Skin epidermis (tissue), 12 donors: Measurements from ENCODE around the gene RTN4.

Source experiments
- H3K27ac ChIP-seq, 21 experiments: fragments of 200-600 bp; sonication (generic) in 11 of 21; one replicate each; pipeline ENCODE4 v1.5.0; 2020; ENCODE audit warnings: mild to moderate bottlenecking in 3 of 21, inconsistent platforms in 2 of 21, moderate library complexity in 2 of 21
- H3K4me3 ChIP-seq, 7 experiments: fragments of 200-600 bp; sonication (generic) in 2 of 7; one replicate each; pipeline ENCODE4 v1.5.0; 2020; ENCODE audit warnings: inconsistent platforms in 2 of 7, mild to moderate bottlenecking in 2 of 7, moderate library complexity in 1 of 7

Gene RTN4

DNA sequence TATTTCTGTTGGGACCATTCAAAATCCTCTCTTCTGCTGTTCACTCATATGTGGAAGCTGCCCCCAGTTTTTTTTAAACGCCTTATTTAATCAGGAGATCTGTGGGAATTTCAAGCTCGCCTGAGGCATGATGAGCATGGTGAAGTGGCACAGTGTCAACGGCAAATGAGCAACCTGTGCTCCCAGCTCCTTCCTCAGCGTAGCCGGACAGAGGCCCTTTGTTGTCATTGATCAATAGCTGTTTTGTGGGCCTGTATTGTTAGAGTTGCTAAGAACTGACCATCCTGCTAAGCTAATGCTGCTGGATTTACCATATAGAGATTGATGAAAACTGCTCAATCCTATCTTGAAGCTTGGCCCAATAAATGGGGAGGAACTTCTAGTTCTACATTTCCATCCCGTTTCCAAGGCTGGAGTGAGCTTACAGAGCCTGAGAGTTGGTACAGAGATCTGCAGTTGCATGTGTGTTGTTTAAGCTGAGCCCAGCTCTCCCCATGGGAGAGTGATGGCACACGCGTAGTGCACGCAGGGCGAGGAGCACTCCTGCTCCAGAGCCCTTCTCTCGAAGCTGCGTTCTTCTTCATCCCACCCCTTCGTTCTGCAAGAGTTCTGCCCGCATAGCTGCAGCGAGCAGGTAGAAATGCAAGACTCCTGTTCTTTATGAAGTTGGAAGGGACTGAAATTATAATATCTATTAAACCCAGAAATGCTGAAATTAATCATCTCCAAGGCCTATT is 108.8 kb downstream of the RTN4 start:
- no peak overlapping the region for H3K27ac ChIP-seq
- no peak overlapping the region for H3K4me3 ChIP-seq

DNA sequence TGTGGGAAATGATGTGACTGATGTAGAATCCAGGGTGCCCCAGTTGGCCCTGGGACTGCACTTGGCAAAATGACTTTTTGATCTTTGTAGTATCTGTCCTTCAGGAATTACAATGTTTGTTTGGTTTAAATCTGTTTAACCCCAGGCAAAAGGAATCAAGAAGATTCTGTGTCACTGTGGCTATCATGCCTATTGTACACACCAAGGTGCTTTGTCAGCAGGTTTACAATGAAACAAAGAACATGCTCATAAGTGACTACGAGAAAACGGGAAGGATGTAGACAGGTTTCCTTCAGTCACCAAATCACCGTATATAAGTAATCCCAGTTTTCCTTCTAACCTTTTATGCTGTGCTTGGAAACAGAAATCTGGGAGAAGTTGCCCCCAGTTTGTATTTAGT is 109.5 kb downstream of the RTN4 start:
- no peak overlapping the region for H3K4me3 ChIP-seq
- no peak overlapping the region for H3K27ac ChIP-seq

DNA sequence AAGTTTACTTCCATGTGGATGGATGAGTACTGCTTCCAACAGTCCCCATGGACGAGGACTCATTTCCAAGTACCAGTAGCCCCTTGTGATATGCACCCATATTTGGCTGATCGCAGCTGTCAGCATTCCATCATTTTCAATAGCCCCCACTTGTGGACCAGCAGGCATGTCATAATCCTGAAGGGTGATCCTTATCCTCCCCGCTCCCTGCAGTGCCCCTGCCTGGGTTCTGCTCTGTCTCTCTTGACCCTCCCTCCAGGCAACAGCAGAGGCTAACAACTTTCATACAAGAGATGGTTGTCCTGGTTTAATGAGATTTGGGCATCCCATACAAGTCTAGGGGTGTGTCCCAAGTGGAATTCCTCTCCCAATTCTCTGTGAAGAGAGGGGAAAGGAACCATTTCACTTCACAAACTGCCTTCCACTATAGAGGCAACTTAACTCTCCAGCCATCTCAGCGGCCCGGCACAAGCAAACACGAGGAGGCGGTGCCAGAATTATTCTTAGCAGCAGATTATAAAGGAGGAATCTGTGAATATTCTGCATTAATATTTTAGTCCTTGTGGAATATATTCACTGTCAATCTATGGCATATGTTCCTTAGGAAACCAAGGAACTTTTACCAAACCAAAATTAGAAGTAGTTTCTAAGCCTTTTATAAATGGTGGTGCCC is 110.7 kb downstream of the RTN4 start:
- Histone ChIP-seq H3K4me3 (no peak overlapping the region), H3K27ac (no peak overlapping the region)

DNA sequence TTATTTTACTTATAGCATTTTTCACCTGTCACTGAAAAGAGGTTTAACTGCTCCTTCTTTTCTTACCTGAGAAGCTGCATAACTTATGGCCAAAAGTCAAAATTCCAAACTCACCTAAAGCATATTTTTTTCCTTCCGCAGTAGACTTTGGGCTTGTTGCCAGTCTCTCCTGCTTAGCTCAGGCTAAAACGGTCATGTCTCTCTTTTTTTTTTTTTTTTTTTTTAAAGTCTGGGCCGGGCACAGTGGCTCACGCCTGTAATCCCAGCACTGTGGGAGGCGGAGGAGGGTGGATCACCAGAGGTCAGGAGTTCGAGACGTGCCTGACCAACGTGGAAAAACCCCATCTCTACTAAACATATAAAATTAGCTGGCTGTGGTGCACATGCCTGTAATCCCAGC is 113.5 kb downstream of the RTN4 start:
- Histone ChIP-seq H3K27ac (no peak overlapping the region), H3K4me3 (no peak overlapping the region)

DNA sequence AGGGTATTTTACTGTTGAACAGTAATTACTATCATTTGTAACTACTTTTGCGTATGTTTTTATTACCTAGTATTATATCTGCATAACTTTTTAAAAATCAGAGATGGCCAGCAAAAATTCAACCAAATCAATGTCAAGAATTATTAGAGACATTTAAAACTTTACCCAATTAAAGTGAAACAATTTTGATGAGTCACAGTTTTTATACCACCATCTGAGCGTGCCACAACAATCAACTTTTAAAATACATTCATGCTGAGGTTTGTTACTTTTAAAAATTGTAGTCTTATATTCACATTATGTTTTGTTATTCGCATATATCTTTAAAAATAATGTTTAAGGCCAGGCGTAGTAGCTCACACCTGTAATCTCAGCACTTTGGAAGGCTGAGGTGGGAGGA is 114.9 kb downstream of the RTN4 start:
- H3K4me3 ChIP-seq = no peak overlapping the region
- no peak overlapping the region for H3K27ac ChIP-seq

DNA sequence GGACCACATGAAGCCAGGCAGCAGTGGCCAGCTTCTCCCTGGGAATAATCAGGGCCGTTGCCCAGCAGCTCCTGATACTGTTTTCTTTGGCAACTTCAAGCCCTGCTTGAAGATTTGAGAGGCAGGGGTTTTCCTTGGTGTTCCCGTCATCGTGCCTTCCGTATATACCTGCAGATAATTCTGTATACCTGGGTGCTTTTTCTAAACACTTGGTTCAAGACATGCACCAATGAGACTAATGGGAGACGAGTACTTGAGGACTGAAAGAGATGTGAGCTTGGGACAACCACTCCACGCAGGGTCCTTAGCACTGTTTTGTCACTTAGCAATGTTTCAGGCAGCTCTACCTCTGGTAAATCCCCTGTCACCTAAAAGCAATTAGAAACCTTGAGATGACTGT is 118.8 kb downstream of the RTN4 start:
- Histone ChIP-seq H3K27ac (no peak overlapping the region), H3K4me3 (no peak overlapping the region)

DNA sequence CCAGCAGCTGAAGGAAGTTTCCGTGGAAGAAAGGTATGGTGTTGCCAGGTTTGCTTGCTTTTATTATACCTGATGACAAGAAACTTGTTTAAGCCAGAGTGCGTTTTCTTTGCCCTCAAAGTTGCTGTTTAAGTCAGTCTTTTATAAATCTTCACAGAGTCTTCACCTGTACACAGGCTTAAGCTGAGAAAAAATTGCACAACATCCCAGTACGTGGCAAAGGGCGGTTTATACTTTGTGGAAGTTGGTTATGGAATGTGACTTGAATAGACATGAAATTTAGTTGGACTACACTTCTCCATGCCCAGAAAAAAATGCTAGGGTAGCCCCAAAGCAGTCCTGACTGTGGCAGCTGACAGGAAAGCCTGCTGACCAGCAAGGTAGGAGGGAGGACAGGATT is 121.5 kb downstream of the RTN4 start:
- H3K27ac ChIP-seq = no peak overlapping the region
- H3K4me3 ChIP-seq = no peak overlapping the region

DNA sequence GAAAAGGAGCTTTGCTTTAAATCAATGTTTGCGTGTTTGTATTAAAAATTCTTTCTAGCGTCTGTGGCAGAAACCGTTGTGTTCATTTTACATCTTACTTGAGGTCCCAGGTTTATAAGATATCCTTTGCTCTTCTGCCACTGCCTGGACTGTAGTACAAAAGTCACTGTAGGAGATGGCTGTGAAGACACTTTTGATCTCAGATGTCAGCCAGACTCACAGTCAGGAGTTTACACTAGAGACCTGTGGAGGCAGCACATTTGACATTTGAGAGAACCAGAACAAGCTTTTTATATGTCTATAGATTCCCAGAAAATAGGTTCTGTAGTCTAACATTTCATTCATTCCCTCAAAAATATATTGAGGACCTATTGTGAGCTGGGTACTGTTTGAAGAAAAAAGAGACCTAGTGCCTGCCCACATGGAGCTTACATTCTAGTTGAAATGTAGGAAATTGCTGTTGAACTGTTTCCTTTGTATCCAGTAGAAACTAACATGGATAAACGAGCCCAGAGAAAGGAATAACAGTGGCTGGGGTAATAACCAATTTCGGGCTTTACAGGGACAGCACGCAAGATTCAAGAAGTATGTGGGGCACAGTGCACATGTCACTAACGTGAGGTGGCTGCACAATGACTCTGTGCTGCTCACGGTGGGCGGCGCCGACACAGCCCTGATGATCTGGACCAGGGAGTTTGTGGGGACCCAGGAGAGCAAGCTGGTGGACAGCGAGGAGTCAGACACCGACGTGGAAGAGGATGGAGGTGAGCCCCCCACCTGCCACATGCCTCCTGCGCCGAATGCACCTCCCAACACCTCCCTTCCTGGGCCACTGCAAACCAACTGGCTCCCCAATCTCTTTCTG is 122.3 kb downstream of the RTN4 start:
- Histone ChIP-seq H3K27ac (no peak overlapping the region), H3K4me3 (no peak overlapping the region)

DNA sequence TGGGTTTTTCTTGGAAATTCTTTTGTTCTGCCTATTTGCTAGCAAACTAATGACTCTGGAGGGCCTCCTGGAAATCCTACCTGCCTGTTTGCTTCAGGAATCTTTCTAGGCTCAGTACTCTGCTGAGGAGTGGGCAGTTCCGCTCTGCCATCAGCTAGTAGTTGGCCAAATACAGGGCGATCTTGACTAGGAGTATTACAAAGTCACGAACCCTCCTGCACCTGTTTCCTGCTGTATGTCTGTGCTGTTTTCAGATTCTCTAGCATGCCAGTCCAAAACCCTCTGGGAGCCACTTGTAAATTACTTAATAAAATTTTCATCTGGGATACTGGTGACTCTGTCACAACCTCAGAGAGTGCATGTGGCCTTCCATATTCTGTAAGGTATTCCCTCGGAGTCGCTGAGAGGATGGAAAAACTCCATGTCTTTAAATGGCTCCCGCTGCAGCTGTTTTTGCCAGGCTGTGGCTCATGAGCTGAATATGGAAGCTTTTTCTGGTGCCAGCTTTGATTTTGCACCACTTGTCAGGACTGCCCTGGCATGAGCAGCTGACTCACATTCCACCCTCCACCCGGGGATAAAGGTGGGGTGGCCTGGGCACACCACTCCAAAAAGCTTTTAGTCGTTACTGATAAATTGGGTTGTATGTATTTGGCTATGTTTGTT is 123.0 kb downstream of the RTN4 start:
- no peak overlapping the region for H3K4me3 ChIP-seq
- H3K27ac ChIP-seq = no peak overlapping the region

DNA sequence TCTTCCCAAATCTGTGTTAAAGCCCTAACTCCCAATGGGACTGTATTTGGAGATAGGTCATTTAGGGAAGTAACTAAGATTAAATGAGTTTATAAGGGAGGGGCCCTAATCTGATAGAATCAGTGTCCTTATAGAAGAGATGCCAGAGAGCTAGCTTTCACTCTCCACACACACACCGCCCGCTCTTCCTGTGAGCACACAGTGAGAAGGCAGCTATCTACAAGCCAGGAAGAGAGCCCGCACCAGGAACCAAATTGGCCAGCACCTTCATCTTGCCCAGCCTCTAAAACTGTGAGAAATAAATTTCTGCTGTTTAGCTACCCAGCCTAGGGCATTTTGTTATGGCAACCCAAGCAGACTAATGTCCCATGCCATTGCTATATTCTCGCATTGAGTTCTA is 125.2 kb downstream of the RTN4 start:
- Histone ChIP-seq H3K27ac (no peak overlapping the region), H3K4me3 (no peak overlapping the region)

DNA sequence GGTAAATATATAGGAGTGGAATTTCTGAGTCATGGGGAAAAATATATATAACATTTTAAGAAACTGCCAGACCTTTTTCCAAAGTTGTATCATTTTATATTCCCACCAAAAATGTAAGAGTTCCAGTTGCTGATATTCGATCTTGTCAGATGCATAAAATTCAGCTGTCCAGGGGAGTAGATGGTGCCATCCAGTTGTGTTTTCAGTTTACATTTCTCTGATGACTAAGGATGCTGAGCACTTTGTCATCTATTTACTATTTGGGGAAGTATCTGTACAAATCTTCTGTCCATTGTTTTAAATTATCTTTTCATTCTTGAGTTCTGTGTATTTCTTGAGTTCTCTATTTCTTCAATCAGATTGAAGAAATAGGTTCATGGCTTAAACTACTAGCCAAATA is 126.1 kb downstream of the RTN4 start:
- Histone ChIP-seq H3K4me3 (no peak overlapping the region), H3K27ac (no peak overlapping the region)
